Measurements from ENCODE around the gene SPOUT1.
A peak's percentile ranks its signal among the peaks of the same experiment; 100 is the strongest.

SPOUT1 gene

DNA sequence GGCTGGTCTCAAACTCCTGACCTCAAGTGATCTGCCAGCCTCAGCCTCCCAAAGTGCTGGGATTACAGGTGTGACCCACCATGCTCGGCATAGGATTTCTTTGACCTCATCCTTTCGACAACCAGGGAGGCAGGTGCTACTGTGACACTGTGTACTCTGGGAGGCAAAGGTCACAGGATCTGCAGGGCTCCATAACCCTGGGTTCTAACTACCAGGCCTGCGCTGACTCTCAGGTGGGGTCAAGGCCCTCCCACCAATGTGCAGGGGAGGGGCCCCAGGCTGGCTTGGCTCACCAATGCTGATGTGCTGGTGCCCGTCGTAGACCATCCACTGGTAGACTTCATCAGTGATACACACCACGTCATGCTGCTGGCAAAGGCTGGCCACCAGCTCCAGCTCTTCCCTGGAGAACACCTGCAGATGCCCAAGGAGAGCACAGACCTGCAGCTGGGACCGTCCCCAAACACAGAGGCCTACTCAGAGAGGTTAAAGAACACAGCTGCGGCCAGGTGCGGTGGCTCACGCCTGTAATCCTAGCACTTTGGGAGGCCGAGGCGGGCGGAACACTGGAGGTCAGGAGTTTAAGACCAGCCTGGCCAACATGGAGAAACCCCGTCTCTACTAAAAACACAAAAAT, 7.0 kb upstream of the SPOUT1 start:
- no peak for DNase-seq

DNA sequence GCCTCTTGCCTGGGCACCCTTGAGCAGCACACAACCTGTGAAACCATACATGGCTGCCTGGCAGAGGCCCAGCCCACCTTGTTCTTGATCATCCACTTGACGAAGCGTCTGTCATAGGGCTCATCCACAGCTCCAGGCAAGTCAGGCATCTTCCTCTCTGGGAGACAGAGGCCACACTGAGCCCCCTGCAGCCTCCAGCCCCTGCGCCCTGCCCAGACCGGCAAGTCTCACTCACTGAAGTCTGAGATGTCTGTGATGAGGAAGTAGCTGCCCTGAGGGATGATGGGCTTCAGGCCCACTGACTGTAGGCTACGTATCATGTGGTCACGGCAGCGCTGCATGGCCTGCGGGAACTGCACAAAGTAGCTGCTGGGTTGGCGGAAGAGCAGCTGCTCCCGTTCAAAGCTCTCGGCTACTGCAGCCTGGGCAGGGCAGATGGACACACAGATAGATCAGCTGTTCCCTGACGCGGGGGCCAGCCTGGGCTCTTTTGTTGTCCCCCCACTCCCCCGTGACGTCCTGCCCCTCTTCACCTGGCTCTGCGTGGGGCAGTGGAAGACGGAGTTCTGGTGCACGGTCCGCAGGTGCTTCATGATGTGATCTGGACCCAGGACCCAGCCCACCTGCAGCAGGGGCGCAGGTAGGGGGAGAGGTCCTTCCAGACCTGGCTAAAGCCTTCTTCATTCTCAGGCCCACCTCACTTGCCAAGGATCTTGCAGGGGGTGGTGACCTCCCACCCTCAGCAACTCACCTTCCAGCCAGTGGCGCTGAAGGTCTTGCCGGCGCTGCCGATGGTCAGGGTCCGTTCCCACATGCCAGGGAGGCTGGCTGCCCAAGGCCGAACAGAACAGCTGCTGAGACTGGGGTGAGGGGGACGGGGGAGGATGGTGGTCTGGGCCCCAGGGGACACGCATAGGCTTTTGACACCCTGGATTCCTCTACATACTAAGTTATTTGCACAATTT, 5.9 kb upstream of the SPOUT1 start:
- DNase-seq: no peak

- DNase-seq: no peak
Observed at GRCh38 chr9:128833696-128834095, 4.1 kb upstream of the SPOUT1 start.

- no peak for DNase-seq
Observed at GRCh38 chr9:128828719-128829452, 708 bp downstream of the SPOUT1 start.

GRCh38 chr9:128828267-128828666, 1.3 kb downstream of the SPOUT1 start:
- DNase-seq: no peak

DNA sequence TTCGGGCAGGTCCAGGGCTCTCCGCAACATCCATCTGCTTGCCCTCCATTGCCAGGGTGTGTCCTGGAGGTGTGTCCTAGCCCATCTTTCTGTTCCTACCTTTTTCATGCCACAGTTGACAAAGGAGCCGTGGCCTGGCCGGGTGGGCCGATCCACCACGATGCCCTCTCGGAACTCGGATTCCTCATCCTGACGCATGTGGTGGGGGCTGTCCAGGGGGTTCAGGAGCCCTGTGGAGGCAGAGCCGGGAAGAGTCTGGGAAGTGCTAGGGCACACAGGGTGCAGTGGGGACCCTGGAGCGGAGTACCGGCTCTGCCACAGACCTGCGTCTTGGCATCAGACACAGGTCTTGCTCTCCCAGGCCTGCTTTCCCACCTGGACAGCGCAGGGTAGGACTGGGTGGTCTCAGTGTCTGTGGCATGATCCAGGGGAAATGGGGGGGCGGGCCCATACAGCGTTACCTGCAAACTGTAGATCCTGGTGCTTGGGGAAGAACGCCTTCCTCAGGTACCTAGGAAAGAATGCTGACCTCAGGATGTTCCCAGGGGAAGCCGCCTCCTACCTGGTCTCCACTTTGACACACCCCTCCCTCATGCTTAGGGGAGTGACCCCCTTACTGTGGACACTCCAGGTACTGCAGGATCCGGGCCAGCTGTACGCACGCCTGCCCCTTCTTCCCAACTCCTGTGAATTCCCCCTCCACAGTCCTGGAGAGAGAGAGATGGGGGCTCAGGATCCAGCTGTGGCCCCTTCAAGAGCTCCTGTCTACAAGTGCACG, 3.5 kb downstream of the SPOUT1 start:
- no peak for DNase-seq

- no peak for DNase-seq
Observed at GRCh38 chr9:128824911-128825310, 4.7 kb downstream of the SPOUT1 start.

- no peak for DNase-seq
Observed at GRCh38 chr9:128823903-128824406, 5.6 kb downstream of the SPOUT1 start.

DNA sequence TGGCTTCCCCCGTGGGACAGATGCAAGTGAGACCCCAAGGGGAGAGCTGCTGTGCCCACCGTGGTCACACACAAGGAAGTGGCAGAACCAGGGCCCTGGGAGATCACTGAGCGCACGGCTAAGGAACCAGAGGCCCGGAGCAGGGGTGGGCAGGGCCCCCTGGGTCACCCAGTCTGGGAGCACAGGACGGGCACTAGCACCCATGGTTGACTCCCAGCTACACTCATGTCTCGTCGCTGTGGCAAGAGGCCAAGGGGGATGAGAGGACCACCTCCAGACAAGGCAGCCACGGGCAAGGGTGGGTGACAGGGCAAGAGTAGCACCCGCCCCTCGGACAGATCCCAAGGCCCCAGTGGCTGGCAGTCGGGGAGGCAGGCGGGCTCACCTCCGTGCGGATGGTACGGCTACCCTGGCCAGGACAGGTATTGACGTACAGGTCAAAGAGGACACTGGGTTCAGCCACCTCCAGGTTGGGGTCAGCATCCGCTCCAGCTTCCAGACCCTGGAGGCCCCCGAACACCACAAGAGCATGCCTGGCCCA, 6.2 kb downstream of the SPOUT1 start:
- no peak for DNase-seq

- no peak for DNase-seq
Observed at GRCh38 chr9:128822407-128823042, 7.1 kb downstream of the SPOUT1 start.

DNA sequence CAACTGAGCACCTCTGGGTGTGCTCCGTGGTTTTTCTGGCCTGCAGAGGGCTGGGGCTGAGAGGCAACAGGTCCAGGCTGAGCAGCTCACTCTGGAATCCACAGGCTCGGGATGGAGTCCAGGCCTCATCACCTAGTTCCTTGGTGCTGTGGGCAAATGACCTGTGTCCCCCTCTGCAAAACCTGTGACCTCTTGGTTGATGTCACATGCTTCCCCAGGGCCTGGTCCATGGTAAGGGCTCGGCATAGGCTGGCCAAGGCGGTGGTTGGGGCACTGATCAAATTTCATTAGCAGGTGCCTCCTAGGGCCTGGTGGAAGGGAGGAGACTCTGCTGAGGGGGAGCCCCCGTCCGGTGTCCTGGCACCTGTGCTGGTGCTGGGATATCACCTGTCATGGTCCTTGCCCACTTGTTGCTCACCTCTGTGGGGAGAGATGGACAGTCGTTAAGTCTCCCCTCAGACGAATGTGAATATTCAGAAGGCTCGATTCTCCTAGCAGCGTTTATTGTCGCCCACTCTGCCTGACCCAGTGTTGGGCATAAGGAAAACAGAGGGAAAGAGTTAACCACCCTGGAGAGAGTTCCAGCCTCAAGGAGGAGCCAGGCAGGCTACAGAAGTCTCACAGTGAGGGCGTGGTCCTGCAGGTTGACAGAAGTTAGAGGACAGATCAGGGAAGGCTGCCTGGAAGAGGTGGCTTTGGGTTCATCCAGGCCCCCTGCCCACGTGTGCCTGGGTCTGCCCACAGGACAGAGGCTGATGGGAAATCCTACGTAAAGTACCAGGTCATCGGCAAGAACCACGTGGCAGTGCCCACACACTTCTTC, 7.8 kb downstream of the SPOUT1 start:
- DNase-seq: no peak

- DNase-seq: no peak
Observed at GRCh38 chr9:128820665-128821583, 8.7 kb downstream of the SPOUT1 start.

GRCh38 chr9:128819716-128820664, 9.6 kb downstream of the SPOUT1 start:
- DNase-seq: no peak

- DNase-seq: peak; percentile 46
Observed at GRCh38 chr9:128818839-128819715, 10.5 kb downstream of the SPOUT1 start.

GRCh38 chr9:128818099-128818838, 11.3 kb downstream of the SPOUT1 start, which contains the start of gene ENDOG:
Gene ENDOG, plus strand, starts transcription at chr9:128818500. Its CDS starts 185 bp downstream, at chr9:128818685.
- DNase-seq: peak; percentile 89

- no peak for DNase-seq
Observed at GRCh38 chr9:128810873-128811272, 18.7 kb downstream of the SPOUT1 start.

Data from activated gamma-delta T cell (primary cell).